T-helper 1 cell treated with Interleukin-12 subunit alpha and Interleukin-12 subunit beta and Interleukin-4 antibody, amounts not matched to agents 30 ng/mL and 1 ng/mL, for 36 hours (primary cell): ENCODE measurements around the gene GSE1. TPM values are rescaled to one million over a fixed set of nuclear protein-coding genes. Genes with fewer than 3 reads are reported as not detected.

Experiments
- intact Hi-C: fragments of 100-400 bp; cut with micrococcal nuclease; formaldehyde crosslinking; loops from one replicate; pipeline ENCODE4 v1.15.1; 2024
- total RNA-seq: library from RNA; stranded (reverse); gene quantifications from 2 replicates; pipeline ENCODE4 v1.2.3, GENCODE V29; 2022

GSE1 gene
- total RNA-seq, 1 donor from 2014 or later = 30.2 TPM

DNA sequence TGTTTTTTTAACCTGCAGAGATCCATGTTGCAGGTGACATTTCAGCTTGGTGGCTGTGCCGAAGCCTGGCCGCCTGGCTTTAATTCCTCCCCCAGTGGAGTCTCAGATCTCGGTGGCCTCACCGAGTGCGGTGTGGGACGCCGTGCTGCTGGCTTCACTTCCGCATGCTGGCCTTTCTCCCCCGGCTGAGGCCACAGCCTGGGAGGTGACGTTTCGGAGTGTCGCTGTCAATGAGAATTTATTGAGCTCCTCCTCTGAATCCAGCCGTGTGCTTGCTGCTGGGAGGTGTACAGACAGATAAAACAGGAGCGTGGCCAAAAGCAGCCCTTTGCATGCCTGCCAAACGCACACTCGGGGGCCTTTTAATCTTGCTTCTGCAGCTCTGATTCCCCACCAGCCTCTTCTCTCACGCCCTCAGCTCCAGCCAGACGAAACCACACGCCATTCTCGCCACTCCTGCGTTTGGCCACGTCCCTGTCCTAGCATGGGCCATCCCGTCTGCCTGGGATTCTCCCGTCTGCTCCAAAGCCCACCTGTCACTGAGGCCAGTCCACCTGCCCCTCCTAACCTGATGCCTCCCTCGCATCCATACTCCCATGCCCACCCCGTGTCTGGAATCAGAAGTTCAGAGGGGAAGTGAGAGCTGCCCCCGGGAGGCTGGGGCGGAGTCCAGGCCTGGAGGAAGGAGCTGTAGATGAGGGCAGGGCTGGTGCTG lies 3.6 kb downstream of the GSE1 start:
- intact Hi-C loops = loop anchor here (1.0 kb wide), 1 partner anchor 62 kb away; no protein-coding TSS in a partner anchor

DNA sequence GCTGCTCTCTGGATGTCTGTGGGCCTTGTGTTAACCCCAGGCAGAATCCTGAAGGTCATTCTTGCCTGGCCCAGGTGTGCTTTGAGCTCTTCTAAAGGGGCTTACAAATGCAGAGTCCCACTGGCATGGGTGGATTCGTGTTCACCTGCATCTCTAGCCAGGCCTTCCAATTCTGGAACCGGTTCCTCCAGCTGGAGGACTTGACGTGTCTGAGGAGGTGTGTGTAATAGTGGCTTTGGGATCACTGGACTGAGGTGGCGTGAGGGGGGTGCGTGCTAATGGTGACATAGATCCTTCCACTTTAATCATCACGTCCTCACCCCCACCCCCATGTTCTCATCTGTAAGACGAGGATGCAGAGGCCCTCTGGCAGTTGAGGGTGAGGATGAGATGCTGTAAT lies 4.8 kb downstream of the GSE1 start:
- intact Hi-C loops = no loop called here

DNA sequence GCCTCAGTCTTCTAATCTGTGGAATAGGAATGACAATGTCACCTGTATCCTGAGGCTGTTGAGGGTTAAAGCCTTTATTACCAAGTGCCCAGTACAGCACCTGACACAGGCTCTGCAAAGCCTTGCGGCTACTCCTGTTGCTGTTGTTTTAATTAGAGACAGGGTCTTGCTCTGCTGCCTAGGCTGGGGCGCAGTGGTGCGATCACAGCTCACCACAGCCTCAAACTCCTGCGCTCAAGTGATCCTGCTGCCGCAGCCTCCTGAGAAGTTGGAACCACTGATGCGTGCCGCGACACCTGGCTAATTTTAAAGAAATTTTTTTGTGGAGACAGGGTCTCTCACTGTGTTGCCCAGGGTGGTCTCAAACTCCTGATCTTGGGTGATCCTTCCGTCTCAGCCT lies 5.4 kb downstream of the GSE1 start:
- intact Hi-C loops = no loop called here

DNA sequence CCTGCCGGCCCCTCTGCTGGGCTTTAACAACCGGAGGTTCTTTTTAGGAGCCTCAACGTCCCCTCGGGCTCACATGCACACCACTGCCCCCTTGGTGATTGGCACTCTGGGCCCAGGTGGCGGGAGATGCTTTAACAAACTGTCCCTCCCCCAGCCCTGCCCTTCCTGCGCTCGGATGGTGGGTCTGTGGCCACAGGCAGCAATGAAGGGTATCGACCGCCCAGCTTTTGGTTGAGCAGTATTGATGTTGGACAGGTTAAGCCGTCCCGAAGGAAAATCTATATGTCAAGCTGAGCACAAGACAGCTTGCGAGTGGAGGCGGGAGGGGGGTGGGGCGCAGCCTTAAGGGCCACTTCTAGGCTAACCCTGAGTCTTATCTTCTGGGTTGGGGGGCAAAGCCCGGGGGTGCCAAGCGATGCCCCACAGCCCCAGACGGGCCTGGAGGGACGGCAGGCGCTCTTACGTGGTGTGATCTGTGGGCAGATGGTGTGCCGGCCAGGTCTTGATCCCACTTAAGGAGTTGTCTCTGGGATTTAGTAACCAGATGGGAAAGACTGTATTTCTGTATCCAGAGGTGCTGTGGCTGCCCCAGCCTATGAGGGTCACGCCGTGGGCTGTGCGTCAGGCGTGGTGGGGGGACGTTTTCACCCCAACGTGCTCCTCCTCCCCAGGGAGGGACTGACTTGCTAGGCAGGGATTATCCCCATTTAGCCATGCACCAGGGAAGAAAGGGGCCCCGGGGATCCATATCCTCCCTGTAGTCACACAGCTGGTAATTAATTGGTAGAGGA lies 6.2 kb downstream of the GSE1 start:
- intact Hi-C loops = no loop called here

DNA sequence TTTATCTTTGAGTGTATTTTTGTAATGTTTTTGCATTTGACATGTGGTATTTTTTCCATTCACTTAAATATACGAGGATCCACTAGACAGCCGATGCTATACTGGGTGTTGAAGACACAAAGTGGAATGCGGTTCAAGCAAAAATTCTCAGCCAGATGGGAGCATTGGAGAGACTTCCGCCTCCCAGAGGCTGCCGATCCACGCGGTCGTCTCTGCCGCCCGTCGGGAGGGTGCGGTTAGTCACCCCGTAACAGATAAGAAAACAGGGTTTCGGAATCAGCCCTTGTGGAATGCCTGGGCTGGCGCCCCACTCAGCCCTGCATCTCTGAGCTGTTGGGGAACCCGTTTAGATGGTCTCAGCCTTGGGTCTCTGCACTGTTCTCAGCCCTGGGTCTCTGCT lies 7.3 kb downstream of the GSE1 start:
- intact Hi-C loops = no loop called here

DNA sequence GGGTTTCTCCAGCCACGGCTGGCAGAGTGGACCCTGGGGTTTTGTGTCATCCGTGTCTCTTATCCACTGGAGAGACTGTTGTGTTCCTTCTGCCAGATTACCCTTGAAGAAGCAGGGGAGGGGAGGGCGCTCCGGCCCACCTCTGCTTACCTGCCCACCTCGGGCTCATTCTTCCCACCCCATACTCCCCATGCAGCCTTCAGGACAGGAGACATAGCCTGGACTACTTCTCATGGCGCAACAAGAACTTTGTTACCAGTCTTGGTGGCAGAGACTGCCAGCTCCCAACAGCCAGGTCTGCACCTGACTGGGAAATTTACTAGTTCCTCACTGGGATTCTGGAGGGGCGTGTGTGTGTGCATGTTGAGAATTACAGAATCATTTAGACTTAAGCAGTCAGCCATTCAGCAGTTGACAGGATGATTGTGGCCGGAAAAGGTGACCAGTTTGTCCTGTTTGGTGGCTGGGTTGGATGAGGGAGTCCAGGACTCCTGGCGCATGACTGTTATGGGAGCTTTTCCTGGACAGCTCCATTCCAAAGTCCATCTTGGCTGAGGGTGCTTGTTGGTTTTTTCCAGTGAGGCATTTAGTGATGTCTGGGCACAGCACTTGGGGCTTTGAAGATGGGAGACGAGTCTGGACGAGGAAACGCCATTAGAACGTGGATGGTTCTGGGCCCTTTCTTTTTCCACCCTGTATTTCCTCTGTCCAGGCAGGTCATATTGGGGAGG lies 8.7 kb downstream of the GSE1 start:
- intact Hi-C loops = no loop called here

DNA sequence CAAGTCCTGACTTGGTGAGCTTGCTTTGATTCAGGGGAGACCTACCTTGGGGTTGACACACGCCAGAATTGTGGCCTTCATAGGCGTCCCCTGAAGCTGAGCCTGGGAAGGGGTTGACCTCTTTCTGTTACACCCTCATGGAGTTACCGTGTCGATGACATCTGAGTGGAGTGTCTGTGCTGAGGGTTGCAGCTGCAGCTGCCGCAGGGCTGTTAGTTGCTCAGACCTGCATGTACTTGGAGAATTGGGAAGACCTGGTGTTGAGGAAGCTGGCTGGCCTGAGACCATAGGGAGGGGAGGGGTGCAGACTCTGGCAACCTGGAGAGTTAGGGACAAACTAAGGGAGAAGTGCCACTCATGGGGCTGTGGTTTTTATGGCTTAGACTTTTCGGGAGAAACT lies 9.6 kb downstream of the GSE1 start:
- intact Hi-C loops = no loop called here

DNA sequence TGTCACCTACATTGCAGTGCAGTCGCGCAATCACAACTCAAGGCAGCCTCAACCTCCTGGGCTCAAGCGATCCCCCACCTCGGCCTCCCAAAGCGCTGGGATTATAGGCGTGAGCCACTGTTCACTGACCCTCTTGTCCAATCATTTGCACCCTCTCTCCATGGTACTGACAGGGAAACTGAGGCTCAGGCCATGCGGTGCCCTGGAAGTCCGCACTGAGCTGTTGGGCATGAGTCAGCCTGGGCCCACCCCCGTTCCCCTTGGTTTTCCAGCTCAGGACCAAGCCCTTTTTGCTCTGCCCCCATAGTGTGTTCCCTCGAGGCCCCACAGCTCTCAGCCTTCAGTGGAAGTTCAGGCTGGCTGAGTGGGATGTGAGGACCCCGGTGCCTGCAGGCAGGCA lies 10.1 kb downstream of the GSE1 start:
- intact Hi-C loops = no loop called here

DNA sequence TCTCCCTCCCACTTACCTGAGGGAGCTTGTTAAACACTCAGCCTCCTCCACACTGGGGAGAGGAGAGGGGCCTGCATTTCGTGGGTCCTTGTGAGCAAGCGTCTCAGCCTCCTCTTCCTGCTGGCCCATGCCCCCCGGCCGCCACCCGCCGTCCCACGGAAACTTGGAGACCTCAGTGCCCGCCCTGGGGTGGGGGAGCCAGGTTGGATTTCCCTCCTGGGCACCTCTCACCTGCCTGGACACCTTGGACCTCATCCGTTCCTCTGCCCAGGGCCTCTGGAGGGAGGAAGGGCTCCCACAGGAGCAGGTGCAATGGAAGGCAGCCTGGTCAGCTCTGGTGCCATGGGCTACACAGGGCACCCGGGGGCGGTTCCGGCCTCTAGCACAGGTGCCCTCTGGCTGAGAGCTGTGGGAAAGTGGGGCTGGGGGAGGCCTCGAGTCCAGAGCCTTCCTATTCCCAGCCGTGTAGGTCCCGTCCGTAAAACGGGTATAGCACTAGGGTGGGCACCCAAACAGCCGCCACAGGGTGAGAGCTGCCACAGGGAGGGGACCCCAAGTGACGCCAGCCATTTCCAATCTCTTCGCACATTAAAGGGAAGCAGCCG lies 11.0 kb downstream of the GSE1 start:
- intact Hi-C loops = no loop called here

DNA sequence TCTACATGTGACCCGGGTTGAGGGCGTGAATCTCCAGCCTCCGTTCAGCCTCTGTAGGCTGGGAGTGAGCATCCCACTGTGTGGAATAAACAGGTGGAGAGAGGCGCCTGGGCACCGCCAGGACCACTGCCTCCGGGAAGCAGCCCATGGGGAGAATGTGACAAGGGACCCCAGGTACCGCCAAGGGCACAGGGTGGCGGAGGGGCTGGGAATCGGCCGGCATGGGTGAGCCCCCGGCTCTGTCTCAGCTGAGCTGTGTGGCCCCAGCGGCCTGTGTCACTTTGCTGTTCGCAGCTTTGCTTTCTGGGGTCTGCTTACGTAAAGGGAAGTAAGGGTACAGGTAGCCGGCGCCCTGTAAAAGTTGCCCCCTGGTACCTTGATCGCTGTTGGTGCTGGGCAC lies 11.5 kb downstream of the GSE1 start:
- intact Hi-C loops = no loop called here

DNA sequence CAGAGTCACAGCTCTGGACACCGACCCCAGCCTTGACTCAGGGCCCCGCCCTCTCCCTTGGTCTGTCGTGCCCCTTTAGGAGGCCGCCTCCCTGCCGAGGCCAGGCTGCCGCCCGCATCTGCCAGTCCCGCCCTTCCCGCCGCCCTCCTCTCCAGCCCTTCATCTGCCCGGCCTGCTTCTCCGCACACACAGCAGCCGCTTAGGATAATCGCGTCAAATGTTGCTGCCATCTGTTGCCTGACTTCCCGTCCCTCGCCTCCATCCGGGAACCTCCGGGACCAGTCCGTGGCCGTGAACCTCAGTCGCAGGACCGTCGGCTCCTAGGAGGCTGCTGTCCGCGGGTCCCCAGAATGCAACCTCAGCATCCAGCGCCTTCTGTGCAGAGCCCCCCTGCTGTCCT lies 11.9 kb downstream of the GSE1 start:
- intact Hi-C loops = no loop called here

DNA sequence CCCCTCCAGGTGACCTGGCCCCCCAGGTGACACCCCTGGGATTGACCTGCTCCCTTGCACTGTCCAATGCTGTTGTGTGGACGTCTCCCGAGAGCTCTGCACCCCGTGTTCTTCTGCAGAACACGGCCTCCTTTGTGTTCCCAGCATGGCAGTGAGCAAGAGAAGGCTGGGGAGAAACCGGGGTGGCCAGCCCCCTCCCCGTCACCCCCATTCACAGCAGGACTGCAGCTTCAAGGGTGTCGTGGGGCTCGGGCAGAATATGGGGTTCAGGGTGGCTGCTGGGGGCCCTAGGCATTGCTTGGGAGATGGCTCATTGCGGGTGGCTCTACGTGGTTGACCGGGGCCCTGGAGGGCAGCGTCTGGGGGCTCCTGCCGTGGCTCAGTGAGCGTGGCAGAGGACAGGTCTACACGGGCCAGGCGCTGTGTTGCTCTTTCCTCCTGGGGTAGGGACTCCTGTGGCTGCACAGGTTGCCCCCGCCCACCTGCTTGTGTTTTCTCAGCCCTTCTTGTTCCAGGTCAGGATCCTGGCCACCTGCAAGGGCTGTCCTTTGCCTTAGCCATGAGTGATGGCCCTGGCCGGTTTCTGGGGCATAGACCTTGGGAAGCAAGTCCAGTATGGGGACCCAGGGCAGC lies 12.5 kb downstream of the GSE1 start:
- intact Hi-C loops = no loop called here

DNA sequence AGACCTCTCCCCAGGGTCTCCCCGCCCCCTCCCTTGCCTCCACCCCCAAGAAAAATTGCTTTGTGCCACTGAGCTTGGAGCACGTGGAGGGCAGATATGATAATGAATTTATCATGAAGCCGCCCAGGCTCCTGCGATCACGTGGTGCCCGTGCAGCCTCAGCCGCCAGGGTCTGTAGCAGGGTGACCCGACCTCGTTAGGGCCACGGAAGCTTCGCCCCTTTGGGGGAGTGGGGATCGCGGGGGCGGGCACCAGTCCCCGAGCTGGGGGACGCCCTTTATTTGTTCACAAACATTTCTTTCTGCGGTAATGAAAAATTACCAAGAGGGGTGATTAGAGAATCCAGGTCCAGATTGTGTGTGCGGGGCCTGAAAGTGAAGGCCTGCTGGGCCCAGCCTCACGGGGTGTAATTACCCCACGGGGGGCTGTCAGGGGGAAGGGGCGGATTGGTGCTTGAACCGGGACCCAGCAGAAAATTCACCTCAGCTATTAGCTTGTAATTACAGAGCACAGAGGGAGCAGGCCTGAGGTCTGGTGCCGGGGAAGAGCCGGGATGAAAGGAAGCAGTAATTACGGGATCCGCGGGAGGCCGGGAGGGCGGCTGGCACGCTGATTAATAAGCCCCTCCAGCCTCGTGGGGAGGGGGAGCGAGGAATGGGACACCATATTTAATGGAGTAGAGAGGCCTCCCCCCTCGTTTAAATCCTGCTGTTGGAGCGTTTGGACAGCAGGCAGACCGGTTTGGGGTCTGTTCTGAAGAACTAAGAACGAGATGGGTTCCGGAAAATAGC lies 13.3 kb downstream of the GSE1 start:
- intact Hi-C loops = no loop called here

DNA sequence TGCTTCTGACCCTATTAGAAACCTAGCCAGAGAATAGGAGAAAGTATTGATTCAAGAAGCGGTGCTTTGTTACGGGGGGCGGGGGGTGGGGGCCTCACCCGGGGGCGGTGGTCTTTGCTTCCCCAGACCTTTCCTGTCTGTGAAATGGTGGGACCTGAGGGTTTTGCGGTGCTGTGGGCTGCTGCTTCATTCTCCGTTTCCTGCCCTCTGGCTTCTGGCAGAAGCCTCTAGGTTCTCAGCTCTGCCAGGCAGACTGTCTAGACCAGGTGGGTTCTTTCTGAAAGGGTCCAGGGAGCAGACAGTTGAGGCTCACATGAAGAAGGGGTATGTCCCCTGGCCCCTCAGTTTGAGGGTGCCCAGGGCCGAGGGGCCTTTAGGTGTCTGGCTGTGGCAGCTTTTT lies 14.0 kb downstream of the GSE1 start:
- intact Hi-C loops = no loop called here

DNA sequence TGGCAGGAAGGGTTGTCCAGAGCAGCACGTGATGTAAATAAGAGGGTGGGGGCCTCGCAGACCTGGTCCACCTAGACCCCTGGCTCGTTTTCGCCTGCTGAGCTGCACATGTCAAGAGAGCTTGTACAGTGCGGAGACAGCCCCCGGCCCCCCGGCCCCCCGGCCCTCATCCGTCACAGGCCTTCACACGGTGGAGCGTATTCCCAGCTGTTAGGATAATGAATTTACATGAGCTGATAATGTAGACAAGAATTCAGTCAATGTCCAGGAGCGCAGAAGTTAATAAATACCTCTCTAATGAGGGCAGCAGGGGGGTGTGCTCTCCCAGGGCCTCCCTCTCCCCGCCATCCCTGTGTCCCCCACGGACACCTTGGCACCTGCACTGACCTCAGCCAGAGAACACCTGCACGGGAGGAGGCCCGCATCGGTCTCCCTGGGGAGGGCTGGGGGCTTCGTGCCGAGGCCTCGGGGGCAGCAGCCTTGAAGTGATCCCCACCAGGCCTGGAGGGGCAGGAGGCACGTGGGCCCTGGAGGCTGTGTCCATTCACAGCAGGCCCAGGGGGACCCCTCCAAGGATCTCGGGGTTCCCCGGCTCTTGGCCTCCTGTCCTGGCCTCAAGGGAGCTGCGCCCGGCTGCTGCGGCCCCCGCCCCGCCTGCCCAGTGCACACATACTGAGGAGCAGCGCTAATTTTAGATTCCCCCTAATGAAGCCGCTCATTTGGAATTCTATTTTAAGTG lies 14.6 kb downstream of the GSE1 start:
- intact Hi-C loops = no loop called here

DNA sequence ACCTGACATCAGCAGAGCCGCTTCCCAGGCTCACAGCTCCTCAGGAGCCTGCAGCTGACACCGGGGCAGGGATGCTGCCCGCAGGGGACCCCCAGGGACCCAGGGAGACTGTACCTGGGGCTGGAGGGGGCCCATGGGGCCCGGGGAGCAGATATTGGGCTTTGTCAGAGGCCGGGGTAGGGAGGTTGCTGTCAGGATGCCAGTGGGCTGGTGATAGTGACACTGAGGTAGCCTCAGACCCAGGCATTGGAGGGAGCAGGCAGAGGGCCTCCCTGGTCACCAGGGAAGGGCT lies 15.1 kb downstream of the GSE1 start:
- intact Hi-C loops = no loop called here

DNA sequence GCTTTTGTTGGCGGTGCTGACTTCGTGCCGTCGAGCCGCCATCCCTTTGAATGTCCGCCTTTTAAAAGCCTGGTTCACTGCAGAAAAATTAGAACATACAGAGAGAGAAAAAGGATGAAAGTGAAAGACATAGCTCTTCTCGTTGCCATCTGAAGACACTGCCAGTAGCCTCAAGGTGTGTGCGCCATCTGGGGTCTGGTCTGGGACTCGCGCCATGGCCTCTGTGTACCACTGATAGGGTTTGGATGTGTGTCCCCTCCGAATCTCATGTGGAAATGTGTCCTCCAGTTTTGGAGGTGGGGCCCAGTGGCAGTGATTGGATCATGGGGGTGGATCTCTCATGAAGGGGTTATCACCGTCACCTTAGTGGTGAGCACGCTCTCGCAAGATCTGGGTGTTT lies 15.5 kb downstream of the GSE1 start:
- intact Hi-C loops = no loop called here

DNA sequence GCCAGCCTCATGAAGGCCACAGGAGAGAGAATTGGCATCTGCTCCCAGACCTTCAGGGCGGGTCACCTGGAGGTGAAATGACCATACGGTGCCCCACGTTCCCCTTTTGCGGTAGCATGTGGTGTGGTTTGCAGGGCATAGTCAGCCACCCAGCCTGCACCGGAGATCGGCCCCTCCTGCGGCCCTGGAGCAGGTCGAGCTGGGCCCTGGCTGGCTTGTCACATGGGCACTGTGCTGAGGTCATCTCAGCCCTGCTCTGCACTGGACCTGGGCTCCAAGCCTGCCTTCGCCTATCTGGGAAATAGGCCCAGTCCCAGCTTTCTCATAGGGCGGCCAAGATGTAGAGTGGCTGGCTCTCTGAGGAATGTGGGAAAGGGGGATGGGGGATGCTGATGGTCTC lies 16.2 kb downstream of the GSE1 start:
- intact Hi-C loops = no loop called here

DNA sequence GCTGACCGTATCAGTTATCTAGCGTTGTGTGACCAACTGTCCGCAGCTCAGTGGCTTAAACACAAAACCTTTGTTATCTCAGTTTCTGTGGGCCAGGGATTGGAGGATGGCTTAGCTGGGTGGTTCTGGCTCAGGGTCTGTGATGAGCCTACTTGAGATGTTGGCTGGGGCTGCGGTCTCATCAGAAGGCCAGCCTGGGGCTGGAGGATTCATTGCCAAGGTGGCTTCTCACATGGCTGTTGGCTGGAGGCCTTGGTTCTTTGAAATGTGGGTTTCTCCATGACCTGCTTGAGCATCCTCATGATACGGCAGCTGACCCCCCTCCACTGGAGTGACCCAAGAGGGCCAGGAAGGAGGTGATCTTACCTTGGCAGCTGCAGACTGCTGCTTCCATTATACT lies 16.7 kb downstream of the GSE1 start:
- intact Hi-C loops = no loop called here

DNA sequence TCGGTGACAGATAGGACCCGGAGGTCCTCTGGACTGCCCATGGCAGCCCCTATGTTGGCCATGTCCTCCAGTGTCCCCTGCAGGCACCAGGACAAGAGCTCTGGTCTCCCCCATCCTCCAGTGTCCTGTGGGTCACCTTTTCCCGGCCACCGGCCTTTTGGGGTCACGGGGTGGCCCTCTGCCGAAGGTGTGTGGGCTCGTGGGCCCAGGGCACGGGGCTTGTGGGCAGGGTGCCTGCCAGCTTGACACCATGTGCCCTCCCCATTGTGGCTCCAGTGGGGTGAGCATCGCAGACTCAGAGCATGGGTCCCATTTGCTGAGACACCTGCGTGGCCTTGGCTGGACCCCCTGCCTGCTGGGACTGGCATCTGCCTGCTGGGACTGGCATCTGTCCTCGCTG lies 18.1 kb downstream of the GSE1 start:
- intact Hi-C loops = no loop called here
